Stimulated activated CD8-positive, alpha-beta memory T cell treated with anti-CD3 and anti-CD28 coated beads, Interleukin-15, amount 100 ng/mL, for 1 hour (primary cell): ENCODE measurements around the gene ALPK1.
"Not testable (repeated sequence)": the region's sequence is repeated elsewhere in the genome, so short reads cannot be mapped to it uniquely, and the experiment has no call there.

ENCODE experiments used
- DNase-seq: peaks from one replicate; pipeline ENCODE4 v3.0.0-alpha.2; 2020; ENCODE audit warnings: low read depth

Gene ALPK1

GRCh38 chr4:112296949-112297880 is at the start of gene ALPK1:
TSS of gene ALPK1 (plus strand) at chr4:112297369.
- DNase-seq: no peak

- no peak for DNase-seq
Measured at GRCh38 chr4:112251019-112251643, 46.0 kb upstream of the ALPK1 start.

GRCh38 chr4:112252234-112252633 is 44.9 kb upstream of the ALPK1 start:
- no peak for DNase-seq

GRCh38 chr4:112253382-112254000 is 43.7 kb upstream of the ALPK1 start:
- no peak for DNase-seq

GRCh38 chr4:112257098-112257497 is 40.1 kb upstream of the ALPK1 start:
- DNase-seq: no peak

GRCh38 chr4:112266823-112267222 is 30.3 kb upstream of the ALPK1 start:
- DNase-seq: no peak

- no peak for DNase-seq
Measured at GRCh38 chr4:112270051-112270450, 27.1 kb upstream of the ALPK1 start.

- no peak for DNase-seq
Measured at GRCh38 chr4:112270640-112271421, 26.3 kb upstream of the ALPK1 start.

- no peak for DNase-seq
Measured at GRCh38 chr4:112272292-112272691, 24.9 kb upstream of the ALPK1 start.

GRCh38 chr4:112274959-112275358 is 22.2 kb upstream of the ALPK1 start:
- DNase-seq: no peak

GRCh38 chr4:112276113-112276512 is 21.1 kb upstream of the ALPK1 start:
- no peak for DNase-seq

GRCh38 chr4:112277220-112277619 is 19.9 kb upstream of the ALPK1 start:
- no peak for DNase-seq

- DNase-seq: no peak
Measured at GRCh38 chr4:112277705-112278448, 19.3 kb upstream of the ALPK1 start.

- no peak for DNase-seq
Measured at GRCh38 chr4:112279025-112279881, 17.9 kb upstream of the ALPK1 start.

- DNase-seq: no peak
Measured at GRCh38 chr4:112279882-112280315, 17.3 kb upstream of the ALPK1 start.

GRCh38 chr4:112280386-112281056 is 16.6 kb upstream of the ALPK1 start:
- no peak for DNase-seq

GRCh38 chr4:112281895-112282398 is 15.2 kb upstream of the ALPK1 start:
- DNase-seq: not testable (repeated sequence)

- no peak for DNase-seq
Measured at GRCh38 chr4:112282860-112283667, 14.1 kb upstream of the ALPK1 start.

GRCh38 chr4:112284166-112284565 is 13.0 kb upstream of the ALPK1 start:
- no peak for DNase-seq
